AG08396 (cell line): Measurements from ENCODE around the gene XBP1.
"Not testable (repeated sequence)": the region's sequence is repeated elsewhere in the genome, so short reads cannot be mapped to it uniquely, and the experiment has no call there.

Source experiments
- DNase-seq: peaks from one replicate; pipeline ENCODE4 v3.0.0; 2012; ENCODE audit warnings: low spot score, mixed read lengths

The XBP1 gene

GRCh38 chr22:28792491-28793383 is 7.6 kb downstream of the XBP1 start:
- no peak for DNase-seq

DNA sequence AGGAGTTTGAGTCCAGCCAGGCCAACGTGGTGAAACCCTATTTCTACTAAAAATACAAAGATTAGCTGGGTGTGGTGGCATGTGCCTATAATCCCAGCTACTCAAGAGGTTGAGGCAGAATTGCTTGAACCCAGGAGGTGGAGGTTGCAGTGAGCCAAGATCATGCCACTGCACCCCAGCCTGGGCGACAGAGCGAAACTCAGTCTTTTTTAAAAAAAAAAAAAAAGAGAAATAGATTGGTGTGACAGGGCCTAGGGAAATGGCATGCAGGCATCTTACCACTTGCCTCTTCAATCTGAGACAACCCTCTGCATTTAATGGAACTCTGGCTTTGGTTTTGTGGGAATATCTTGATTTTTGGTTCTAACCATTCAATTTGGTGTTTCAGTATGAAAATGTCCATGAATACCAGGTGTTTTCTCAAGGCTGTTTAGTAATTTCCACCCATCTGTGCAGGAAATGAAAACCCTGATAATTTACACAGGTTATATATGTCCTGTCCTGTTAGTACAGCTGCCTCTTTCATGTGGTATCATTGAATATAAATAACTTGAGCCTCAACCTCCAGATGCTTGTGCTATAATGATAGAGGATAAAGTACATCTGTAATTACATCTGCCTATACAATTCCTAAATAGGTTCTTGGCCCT is 8.4 kb downstream of the XBP1 start:
- no peak for DNase-seq

DNA sequence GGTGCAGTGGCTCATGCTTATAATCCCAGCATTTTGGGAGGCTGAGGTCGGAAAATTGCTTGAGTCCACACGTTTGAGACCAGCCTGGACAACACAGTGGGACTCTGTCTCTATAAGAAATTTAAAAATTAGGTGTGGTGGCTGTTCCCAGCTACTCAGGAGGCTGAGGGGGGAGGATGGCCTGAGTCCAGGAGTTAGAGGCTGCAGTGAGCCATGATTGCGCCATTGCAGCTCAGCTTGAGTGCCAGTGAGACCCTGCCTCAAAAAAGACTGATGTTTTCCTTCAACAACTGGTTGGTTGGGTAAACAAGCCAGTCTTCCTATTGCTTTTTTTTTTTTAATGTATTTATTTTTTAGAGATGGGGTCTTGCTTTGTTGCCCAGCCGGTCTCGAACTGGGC is 9.2 kb downstream of the XBP1 start:
- DNase-seq = no peak

DNA sequence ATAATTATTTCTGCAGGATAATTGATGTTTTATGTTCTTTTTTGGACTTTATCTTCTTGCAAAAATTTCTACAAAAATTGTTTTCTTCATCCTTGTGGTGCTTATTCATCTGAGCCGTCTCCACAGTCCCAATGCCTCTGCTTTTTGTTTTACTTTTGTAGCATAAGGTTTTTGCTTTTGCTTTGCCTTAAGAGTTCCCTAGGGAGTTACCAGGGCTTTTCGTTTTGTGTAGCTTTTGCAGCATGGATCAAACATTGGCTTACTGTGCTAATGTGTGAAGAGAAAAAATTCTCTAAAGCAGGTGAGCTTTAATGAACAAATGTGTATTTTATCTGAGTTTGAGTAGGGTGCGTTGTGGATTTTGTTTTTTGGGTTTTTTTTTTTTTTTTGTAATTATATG is 11.8 kb downstream of the XBP1 start:
- no peak for DNase-seq

DNA sequence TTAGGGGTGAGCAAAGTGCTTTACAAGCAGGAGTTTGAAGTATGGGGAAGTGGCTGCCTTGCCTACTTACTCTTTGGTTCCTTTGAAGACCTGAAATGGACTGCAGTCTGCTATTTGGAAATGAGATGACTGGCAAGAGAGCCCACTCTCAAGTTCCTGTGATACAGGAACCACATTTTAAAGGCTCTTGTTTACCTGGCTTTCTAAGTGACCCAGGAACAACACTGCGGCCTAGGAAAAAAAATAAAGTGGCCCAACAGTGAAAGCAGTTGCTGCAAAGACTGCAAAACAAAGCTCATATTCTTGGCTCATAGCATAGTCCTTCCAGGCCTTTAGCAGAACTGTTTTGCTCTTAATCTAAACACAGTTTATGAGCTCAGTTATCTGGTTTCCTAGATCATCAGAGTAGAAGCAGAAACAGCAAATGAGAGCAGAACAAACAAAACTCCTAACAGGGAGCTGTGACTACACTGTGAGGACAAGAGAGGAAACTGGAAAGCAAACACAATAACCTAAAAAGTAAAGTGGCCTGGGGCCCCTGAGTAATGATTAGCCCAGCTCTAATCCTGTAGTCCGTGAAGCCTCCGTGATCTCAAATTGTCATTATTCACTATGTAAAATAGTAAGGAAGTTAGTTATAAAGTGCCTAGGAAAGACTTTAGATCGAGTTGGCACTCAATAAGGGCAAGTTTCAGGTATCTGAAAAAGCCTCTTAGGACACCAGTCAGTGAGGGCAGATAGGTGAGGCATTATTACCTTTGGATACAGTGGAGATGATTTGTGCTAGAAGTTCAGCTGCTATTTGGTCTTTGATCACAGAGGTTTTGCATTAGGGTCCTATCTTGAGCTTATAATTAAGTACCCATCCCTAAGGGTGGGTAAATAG is 16.3 kb downstream of the XBP1 start:
- no peak for DNase-seq

GRCh38 chr22:28780296-28780695 is 20.1 kb downstream of the XBP1 start:
- DNase-seq = no peak

GRCh38 chr22:28779833-28780232 is 20.5 kb downstream of the XBP1 start:
- DNase-seq = no peak

- no peak for DNase-seq
Observed at GRCh38 chr22:28774378-28774777, 26.0 kb downstream of the XBP1 start.

DNA sequence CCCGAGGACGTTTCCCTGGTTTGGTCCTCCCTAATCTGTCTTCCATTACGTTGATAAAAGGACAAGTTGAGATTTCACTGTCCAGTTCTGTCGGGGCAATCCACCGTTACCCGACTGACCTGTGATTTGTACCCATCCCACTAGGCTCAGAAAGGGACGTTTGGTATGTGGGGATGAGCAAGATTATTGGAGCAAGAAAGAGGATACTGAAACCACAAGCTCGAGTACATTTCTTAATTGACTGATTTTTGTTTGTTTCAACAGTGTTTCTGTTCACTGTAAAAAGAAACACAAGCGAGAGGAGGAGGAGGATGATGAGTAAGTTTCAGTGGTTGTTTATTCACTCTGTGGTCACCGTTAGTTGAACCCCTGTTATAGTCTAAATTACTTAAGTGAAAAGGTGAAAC is 26.9 kb downstream of the XBP1 start:
- peak; percentile 69 for DNase-seq

DNA sequence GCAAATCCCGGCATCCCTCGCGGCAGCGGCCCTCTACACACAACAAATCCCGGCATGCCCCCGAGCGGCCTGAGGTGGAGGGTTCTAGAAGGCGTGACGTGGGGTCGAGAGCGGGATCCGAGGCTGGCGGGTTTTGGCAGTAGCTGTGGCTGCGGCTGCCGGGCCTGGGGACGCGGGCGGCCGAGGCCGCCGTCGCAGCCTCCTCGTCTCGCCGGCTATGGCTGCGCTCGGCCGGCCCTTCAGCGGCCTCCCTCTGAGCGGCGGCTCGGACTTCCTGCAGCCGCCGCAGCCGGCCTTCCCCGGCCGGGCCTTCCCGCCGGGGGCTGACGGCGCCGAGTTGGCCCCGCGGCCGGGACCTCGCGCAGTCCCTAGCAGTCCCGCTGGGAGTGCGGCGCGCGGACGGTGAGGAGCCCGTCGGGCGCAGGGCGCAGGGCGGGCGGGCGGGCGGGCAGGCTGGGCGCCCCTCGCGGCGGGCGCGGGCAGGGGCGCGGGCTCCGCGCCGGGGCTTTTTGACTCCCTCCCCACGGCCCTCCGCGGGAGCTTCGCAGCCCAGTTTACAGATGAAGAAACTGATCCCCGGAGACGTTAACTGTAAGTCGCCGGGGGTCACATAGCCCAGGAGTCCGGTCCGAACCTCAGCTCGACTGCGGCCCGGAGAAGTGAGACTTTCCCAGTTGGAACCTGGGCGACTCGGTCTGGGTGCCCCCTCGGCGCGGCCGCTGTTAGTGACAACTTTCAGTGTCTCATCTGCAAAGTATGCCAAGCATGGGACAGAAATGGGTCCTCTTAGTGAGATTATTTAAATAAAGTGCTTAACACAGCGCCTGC is 27.5 kb downstream of the XBP1 start, which contains the start of gene CCDC117:
Gene CCDC117, plus strand, starts transcription at position 63 of the 828 bp plus-strand sequence. Its CDS starts 155 bp downstream, at position 218.
- peak; percentile 93 for DNase-seq

DNA sequence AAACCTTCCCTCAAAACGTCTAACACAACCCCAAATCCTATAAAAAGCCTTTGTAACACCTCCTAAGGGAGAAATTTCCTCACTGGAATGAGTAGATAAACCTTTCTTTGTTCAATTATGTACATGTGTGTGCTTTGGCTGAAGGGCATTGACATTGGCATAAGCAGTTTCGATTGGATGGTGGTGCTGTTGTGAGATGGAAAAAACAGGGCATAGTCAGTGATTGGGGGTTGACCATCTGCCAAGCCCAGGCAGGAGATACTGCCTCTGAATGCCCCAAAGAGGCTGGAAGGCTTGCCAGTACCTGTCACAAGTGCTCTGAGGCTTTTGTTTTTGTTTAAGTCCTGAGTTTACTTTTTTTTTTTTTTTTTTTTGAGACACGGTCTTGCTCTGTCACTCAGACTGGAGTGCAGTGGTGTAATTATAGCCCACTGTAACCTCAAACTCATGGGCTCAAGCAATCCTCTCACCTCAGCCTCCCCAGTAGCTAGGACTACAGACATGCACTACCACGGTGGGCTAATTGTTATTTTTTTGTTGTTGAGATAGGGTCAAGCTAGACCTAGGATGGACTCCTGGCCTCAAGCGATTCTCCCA is 29.1 kb downstream of the XBP1 start:
- no peak for DNase-seq

DNA sequence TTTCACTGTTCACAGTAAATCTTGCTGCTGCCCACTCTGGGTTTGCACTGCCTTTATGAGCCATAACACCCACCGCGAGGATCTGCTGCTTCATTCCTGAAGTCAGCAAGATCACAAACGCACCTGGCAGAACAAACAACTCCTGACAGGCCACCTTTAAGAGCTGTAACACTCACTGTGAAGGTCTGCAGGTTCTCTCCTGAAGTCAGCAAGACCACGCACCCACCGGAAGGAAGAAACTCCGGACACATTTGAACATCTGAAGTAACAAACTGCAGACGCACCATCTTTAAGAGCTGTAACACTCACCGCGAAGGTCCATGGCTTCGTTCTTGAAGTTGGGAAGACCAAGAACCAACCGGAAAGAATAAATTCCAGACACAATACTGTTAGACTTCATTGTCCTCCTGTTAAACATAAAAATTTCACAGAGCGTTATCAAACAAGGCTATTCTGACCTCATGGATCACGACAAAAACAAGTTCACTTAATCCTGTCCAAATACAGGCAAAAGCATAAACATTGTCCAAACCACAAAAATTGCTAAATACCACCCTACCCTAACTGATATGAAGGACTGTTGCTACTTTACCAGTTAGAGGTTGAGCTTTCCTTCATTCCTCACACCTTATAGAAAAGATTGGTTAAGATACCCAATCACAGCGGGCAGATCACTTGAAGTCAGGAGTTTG is 30.8 kb downstream of the XBP1 start:
- no peak for DNase-seq

- DNase-seq = no peak
Observed at GRCh38 chr22:28768701-28769393, 31.5 kb downstream of the XBP1 start.

GRCh38 chr22:28766628-28767027 is 33.7 kb downstream of the XBP1 start:
- no peak for DNase-seq

DNA sequence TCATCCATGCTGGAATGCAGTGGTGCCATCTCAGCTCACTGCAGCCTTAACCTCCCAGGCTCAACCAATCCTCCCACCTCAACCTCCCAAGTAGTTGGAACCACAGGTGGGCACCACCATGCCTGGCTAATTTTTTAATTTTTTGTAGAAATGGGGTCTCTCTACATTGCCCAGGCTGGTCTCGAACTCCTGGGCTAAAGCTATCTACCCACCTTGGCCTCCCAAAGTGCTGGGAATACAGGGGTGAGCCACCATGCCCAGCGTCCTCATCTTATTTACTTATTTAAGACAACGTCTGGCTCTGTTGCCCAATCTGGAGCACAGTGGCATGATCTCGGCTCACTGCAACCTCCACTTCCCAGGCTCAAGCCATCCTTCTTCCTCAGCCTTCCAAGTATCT is 38.4 kb downstream of the XBP1 start:
- not testable (repeated sequence) for DNase-seq

DNA sequence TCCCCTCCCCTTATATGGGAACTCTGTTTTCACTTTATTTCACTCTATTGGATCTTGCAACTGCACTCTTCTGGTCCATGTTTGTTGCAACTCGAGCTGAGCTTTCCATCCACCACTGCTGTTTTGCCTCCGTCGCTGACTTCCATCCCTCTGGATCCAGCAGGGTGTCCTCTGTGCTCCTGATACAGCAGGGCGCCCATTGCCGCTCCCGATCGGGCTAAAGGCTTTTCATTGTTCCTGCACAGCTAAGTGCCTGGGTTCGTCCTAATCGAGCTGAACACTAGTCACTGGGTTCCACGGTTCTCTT is 39.0 kb downstream of the XBP1 start:
- DNase-seq = no peak

DNA sequence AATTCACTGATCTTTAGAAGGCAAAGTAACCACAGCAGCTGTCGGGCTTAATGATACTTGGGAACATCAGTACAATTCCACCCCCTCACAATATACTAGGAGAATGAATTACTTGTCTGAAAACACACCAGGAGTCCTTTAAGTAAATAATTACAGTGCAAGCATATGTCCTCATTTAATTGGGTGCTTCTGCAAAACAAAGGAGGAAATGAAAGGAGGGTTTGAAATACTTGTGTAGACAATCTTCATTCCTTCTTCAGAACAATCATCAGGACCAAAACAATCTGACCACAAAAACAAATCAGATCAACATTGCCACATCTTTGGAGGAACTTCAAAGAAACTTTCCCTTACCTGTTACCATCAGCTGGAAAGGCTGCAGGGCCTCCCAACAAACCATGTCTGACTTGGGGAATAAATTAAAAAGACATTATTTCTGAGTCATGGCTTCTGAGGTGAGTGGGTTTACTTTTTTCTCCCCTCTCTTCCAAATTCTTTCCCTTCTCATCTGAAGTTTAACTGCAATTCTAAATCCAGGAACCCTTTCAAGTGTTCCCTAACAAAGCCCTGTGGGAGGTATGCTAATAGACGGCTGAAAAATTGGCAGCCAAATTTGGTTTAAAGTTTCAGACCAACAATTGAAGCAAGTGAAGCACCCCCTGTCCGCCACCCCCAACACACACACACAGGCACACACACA is 40.4 kb downstream of the XBP1 start:
- no peak for DNase-seq

- DNase-seq = not testable (repeated sequence)
Observed at GRCh38 chr22:28754512-28754911, 45.9 kb downstream of the XBP1 start.

DNA sequence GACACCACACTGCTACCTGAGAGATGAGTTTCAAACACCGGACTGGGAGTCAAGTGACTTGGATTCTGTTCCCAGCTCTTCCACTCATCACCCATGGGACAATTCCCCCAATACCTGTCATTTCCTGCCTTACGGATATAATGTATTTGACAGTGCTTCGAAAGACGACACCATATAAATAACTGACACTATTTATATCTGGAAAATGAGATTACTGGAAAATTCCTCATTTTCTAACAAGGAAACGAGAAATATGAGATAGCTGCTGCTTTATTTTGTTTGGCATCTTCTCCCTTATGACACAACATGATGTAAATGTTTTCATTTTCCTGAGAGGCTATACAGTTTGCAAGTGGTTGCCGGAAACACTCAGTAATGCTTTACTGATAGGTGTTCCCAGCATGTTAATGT is 49.9 kb downstream of the XBP1 start:
- peak; percentile 41 for DNase-seq
